WTC11 (cell line): ENCODE data around the gene NRXN3.

Experiments
- GABPB1 ChIP-seq: sonication (generic); formaldehyde crosslinking; IDR thresholded peaks from 2 replicates; pipeline ENCODE4 v1.8.1; 2023; ENCODE audit warnings: mild to moderate bottlenecking, missing genetic modification reagents
- TF ChIP-seq, protein P1 (sequence below): sonication (generic); formaldehyde crosslinking; IDR thresholded peaks from 2 replicates; pipeline ENCODE4 v1.8.1; 2023; ENCODE audit warnings: mild to moderate bottlenecking, missing genetic modification reagents
- TF ChIP-seq, protein P2 (sequence below): fragments of 200-600 bp; IDR thresholded peaks from 2 replicates; pipeline ENCODE4 v1.8.0; 2022; ENCODE audit warnings: antibody characterized with exemption
- TF ChIP-seq, protein P3 (sequence below): sonication (generic); formaldehyde crosslinking; IDR thresholded peaks from 2 replicates; pipeline ENCODE4 v1.8.1; 2023; ENCODE audit warnings: mild to moderate bottlenecking, missing genetic modification reagents, moderate library complexity
- TF ChIP-seq, protein P4 (sequence below): sonication (generic); formaldehyde crosslinking; conservative IDR thresholded peaks from 2 replicates; pipeline ENCODE4 v1.8.1; 2022; ENCODE audit warnings: mild to moderate bottlenecking, missing genetic modification reagents

DNA sequence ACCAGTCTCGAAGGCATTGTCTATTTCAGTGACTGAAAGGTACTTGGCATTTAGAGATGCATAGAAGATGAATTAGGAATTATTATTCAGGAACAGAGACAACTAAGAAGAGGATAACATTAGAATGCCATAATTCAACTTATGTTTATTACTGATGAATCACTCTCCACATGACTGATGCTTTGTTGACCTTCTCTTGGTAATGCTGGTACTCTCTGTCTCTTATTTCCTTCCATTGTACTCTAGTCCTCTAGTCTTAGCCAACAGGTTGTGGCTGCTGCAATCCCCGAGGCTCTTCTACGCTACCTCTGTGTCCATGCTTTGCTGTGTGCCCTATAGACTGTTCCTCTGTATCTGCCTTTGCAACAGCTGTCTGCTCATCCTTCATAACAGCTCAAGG, 652.9 kb downstream of the NRXN3 start:
- TF ChIP-seq, protein P1, sequence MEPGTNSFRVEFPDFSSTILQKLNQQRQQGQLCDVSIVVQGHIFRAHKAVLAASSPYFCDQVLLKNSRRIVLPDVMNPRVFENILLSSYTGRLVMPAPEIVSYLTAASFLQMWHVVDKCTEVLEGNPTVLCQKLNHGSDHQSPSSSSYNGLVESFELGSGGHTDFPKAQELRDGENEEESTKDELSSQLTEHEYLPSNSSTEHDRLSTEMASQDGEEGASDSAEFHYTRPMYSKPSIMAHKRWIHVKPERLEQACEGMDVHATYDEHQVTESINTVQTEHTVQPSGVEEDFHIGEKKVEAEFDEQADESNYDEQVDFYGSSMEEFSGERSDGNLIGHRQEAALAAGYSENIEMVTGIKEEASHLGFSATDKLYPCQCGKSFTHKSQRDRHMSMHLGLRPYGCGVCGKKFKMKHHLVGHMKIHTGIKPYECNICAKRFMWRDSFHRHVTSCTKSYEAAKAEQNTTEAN (CRISPR knock-in tag): no peak
- TF ChIP-seq, protein P2, sequence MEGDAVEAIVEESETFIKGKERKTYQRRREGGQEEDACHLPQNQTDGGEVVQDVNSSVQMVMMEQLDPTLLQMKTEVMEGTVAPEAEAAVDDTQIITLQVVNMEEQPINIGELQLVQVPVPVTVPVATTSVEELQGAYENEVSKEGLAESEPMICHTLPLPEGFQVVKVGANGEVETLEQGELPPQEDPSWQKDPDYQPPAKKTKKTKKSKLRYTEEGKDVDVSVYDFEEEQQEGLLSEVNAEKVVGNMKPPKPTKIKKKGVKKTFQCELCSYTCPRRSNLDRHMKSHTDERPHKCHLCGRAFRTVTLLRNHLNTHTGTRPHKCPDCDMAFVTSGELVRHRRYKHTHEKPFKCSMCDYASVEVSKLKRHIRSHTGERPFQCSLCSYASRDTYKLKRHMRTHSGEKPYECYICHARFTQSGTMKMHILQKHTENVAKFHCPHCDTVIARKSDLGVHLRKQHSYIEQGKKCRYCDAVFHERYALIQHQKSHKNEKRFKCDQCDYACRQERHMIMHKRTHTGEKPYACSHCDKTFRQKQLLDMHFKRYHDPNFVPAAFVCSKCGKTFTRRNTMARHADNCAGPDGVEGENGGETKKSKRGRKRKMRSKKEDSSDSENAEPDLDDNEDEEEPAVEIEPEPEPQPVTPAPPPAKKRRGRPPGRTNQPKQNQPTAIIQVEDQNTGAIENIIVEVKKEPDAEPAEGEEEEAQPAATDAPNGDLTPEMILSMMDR: no peak
- no peak for TF ChIP-seq GABPB1
- TF ChIP-seq, protein P3, sequence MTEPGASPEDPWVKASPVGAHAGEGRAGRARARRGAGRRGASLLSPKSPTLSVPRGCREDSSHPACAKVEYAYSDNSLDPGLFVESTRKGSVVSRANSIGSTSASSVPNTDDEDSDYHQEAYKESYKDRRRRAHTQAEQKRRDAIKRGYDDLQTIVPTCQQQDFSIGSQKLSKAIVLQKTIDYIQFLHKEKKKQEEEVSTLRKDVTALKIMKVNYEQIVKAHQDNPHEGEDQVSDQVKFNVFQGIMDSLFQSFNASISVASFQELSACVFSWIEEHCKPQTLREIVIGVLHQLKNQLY (CRISPR knock-in tag): no peak
- TF ChIP-seq, protein P4, sequence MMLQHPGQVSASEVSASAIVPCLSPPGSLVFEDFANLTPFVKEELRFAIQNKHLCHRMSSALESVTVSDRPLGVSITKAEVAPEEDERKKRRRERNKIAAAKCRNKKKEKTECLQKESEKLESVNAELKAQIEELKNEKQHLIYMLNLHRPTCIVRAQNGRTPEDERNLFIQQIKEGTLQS (CRISPR knock-in tag): no peak
